ENCODE measurements around the gene HYI. TPM values are rescaled to one million over a fixed set of nuclear protein-coding genes. Genes with fewer than 3 reads are reported as not detected.

HYI gene
- total RNA-seq, 1 experiment from 2014 or later = 89.8 TPM

GRCh38 chr1:43451157-43451591, 2.6 kb downstream of the HYI start:
- no peak overlapping the region for H2AFZ ChIP-seq (ENCODE audit: low read length)
- no peaks in the 10 kb centered on the region for H3K9me2 ChIP-seq (replicated peaks; ENCODE audit: low read length)
- ChIA-PET CTCF (no interaction called here), POLR2A (ENCODE audit: unreplicated experiment) (no interaction called here)
- no TSS peak for BruUV-seq (replicated peaks)
- DNase-seq (no peak), ATAC-seq (no peak)
- H3K9ac ChIP-seq (ENCODE audit: low read length) = no peak overlapping the region
- H3K27ac ChIP-seq (ENCODE audit: low read length) = no peak overlapping the region
- no peak overlapping the region for H3K4me2 ChIP-seq (ENCODE audit: low read length)
- H3K27me3 ChIP-seq (ENCODE audit: low read length) = no peaks in the 10 kb centered on the region
- peaks cover 18% of the 10 kb centered on the region for H3K79me2 ChIP-seq (ENCODE audit: low read length)
- intact Hi-C loops (cut with micrococcal nuclease) = loop anchor here (5.0 kb wide), 1 partner anchor 71 kb away; no protein-coding TSS in a partner anchor
- no peaks in the 10 kb centered on the region for H3F3A ChIP-seq (ENCODE audit: low read length, unreplicated experiment)
- H3K9me3 ChIP-seq (ENCODE audit: low read length) = no peaks in the 10 kb centered on the region
- TF ChIP-seq EZH2 (IDR thresholded peaks at IDR 0.05; ENCODE audit: low read length, unreplicated experiment) = no peak
- TF ChIP-seq EZH2phosphoT487 (IDR thresholded peaks at IDR 0.05; ENCODE audit: borderline replicate concordance, low read length) = no peak
- TF ChIP-seq CTCF (conservative IDR thresholded peaks at IDR 0.05; ENCODE audit: low read depth, low read length) = no peak
- H3K4me3 ChIP-seq (ENCODE audit: low read length) = no peak overlapping the region
- peaks cover 37% of the 10 kb centered on the region; the same call in 1 of the 2 replicates for H3K36me3 ChIP-seq (ENCODE audit: low read depth, low read length)
- H4K20me1 ChIP-seq (ENCODE audit: low read length) = no peaks in the 10 kb centered on the region
- peaks cover 29% of the 10 kb centered on the region for H3K4me1 ChIP-seq (ENCODE audit: insufficient read depth, low read length)

GRCh38 chr1:43450251-43450941, 3.3 kb downstream of the HYI start:
- no peak overlapping the region for H3K4me3 ChIP-seq (ENCODE audit: low read length)
- H4K20me1 ChIP-seq (ENCODE audit: low read length) = no peaks in the 10 kb centered on the region
- H2AFZ ChIP-seq (ENCODE audit: low read length) = no peak overlapping the region
- ATAC-seq = no peak
- H3K9me3 ChIP-seq (ENCODE audit: low read length) = no peaks in the 10 kb centered on the region
- peaks cover 29% of the 10 kb centered on the region for H3K4me1 ChIP-seq (ENCODE audit: insufficient read depth, low read length)
- DNase-seq = no peak
- no peak overlapping the region for H3K9ac ChIP-seq (ENCODE audit: low read length)
- ChIA-PET POLR2A (ENCODE audit: unreplicated experiment) (no interaction called here), CTCF (no interaction called here)
- H3K9me2 ChIP-seq (replicated peaks; ENCODE audit: low read length) = no peaks in the 10 kb centered on the region
- H3K4me2 ChIP-seq (ENCODE audit: low read length) = no peak overlapping the region
- no peak for TF ChIP-seq EZH2phosphoT487 (IDR thresholded peaks at IDR 0.05; ENCODE audit: borderline replicate concordance, low read length)
- TF ChIP-seq CTCF (conservative IDR thresholded peaks at IDR 0.05; ENCODE audit: low read depth, low read length) = no peak
- no peak for TF ChIP-seq EZH2 (IDR thresholded peaks at IDR 0.05; ENCODE audit: low read length, unreplicated experiment)
- peaks cover 18% of the 10 kb centered on the region for H3K79me2 ChIP-seq (ENCODE audit: low read length)
- BruUV-seq (replicated peaks) = no TSS peak
- H3K36me3 ChIP-seq (ENCODE audit: low read depth, low read length) = peaks cover 37% of the 10 kb centered on the region; the same call in 1 of the 2 replicates
- intact Hi-C loops (cut with micrococcal nuclease) = loop anchor here (5.0 kb wide), 1 partner anchor 72 kb away; no protein-coding TSS in a partner anchor
- H3F3A ChIP-seq (ENCODE audit: low read length, unreplicated experiment) = no peaks in the 10 kb centered on the region
- no peak overlapping the region for H3K27ac ChIP-seq (ENCODE audit: low read length)
- H3K27me3 ChIP-seq (ENCODE audit: low read length) = no peaks in the 10 kb centered on the region

DNA sequence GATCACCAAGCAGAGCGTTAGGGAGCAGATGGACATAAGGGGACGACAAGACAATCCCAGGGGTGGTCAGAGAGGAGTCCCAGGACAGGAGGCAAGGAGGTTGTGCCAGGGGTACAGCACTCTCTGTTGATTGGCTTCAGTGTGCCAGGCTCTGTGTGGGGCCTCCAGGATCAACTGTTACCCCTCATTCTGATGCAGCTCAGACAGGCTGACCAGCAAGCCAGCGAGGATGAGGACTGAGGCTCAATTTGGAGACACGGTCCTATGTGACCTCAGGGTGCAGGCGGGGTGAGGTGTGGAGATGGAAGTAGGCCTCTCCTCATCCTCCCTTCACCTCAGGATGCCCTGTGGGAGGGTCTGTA, 4.0 kb downstream of the HYI start:
- Histone ChIP-seq H3K9ac (ENCODE audit: low read length) (no peak overlapping the region), H3K9me3 (ENCODE audit: low read length) (no peaks in the 10 kb centered on the region), H3K27me3 (ENCODE audit: low read length) (no peaks in the 10 kb centered on the region), H3K4me2 (ENCODE audit: low read length) (no peak overlapping the region), H2AFZ (ENCODE audit: low read length) (no peak overlapping the region), H3K36me3 (ENCODE audit: low read depth, low read length) (peaks cover 37% of the 10 kb centered on the region; the same call in 1 of the 2 replicates), H3K27ac (ENCODE audit: low read length) (no peak overlapping the region), H3K4me1 (ENCODE audit: insufficient read depth, low read length) (peaks cover 22% of the 10 kb centered on the region), H4K20me1 (ENCODE audit: low read length) (no peaks in the 10 kb centered on the region), H3F3A (ENCODE audit: low read length, unreplicated experiment) (no peaks in the 10 kb centered on the region), H3K4me3 (ENCODE audit: low read length) (no peak overlapping the region), H3K9me2 (replicated peaks; ENCODE audit: low read length) (no peaks in the 10 kb centered on the region), H3K79me2 (ENCODE audit: low read length) (peaks cover 18% of the 10 kb centered on the region)
- intact Hi-C loops (cut with micrococcal nuclease) = loop anchor here (5.0 kb wide), 1 partner anchor 73 kb away; no protein-coding TSS in a partner anchor
- no peak for DNase-seq
- CTCF ChIA-PET = no interaction called here
- TF ChIP-seq EZH2phosphoT487 (IDR thresholded peaks at IDR 0.05; ENCODE audit: borderline replicate concordance, low read length) (no peak), EZH2 (IDR thresholded peaks at IDR 0.05; ENCODE audit: low read length, unreplicated experiment) (no peak), CTCF (conservative IDR thresholded peaks at IDR 0.05; ENCODE audit: low read depth, low read length) (no peak)
- POLR2A ChIA-PET (ENCODE audit: unreplicated experiment) = no interaction called here
- no TSS peak for BruUV-seq (replicated peaks)
- no peak for ATAC-seq
